CD14-positive monocyte (primary cell): ENCODE results near the gene KRT85. TPM values are rescaled to one million over a fixed set of nuclear protein-coding genes. Genes with fewer than 3 reads are reported as not detected.
"Not testable (repeated sequence)": the region's sequence is repeated elsewhere in the genome, so short reads cannot be mapped to it uniquely, and the experiment has no call there.

Experiments used
- DNase-seq, 3 donors: peaks; one replicate each; pipeline ENCODE4 v3.0.0-alpha.2; 2011 to 2022
- H2AFZ ChIP-seq: 2 replicates; pipeline ENCODE4 v1.6.0; 2012; ENCODE audit warnings: mild to moderate bottlenecking, low read depth, low read length, inconsistent platforms; ENCODE audit not compliant: insufficient read depth, poor library complexity, severe bottlenecking
- H3K27ac ChIP-seq, 2 donors: 1 replicate in 1 of 2; 2 replicates in 1 of 2; pipeline ENCODE4 v1.5.1; 2012 to 2013; ENCODE audit warnings: low read length in 2 of 2, control low read depth in 1 of 2, inconsistent platforms in 1 of 2, low read depth in 1 of 2, mild to moderate bottlenecking in 1 of 2
- H3K27me3 ChIP-seq, 2 donors: one replicate each; pipeline versions ENCODE4 v1.6.0 to v1.6.1; 2011 to 2013; ENCODE audit warnings: low read length in 2 of 2; ENCODE audit not compliant: control insufficient read depth in 2 of 2, insufficient read depth in 2 of 2
- H3K36me3 ChIP-seq, 2 donors: replicated peaks in 1 of 2; 1 replicate in 1 of 2; 2 replicates in 1 of 2; pipeline versions ENCODE4 v1.5.1 to v1.6.1; 2012 to 2013; ENCODE audit warnings: low read length in 2 of 2, control low read depth in 1 of 2, inconsistent platforms in 1 of 2, mild to moderate bottlenecking in 1 of 2; ENCODE audit not compliant: insufficient read depth in 2 of 2, control insufficient read depth in 1 of 2
- H3K4me1 ChIP-seq, 2 donors: 1 replicate in 1 of 2; 2 replicates in 1 of 2; pipeline versions ENCODE4 v1.5.1 to v1.6.1; 2012 to 2013; ENCODE audit warnings: low read length in 2 of 2, control low read depth in 1 of 2, inconsistent platforms in 1 of 2, mild to moderate bottlenecking in 1 of 2, moderate library complexity in 1 of 2; ENCODE audit not compliant: insufficient read depth in 2 of 2, control insufficient read depth in 1 of 2
- H3K4me2 ChIP-seq: replicated peaks from 2 replicates; pipeline ENCODE3; 2012; ENCODE audit warnings: low read length, moderate library complexity, mild to moderate bottlenecking; ENCODE audit not compliant: poor library complexity, severe bottlenecking; ENCODE audit errors: extremely low read depth
- H3K4me3 ChIP-seq, 3 experiments: fragments of 200-600 bp in 1 of 3; sonication (generic) in 1 of 3; replicated peaks in 1 of 3; 1 replicate in 2 of 3; 2 replicates in 1 of 3; pipeline ENCODE4 v1.5.1; 2011 to 2013; ENCODE audit warnings: low read length in 3 of 3, mild to moderate bottlenecking in 3 of 3, control low read depth in 2 of 3, low read depth in 2 of 3, inconsistent platforms in 1 of 3, moderate library complexity in 1 of 3
- H3K79me2 ChIP-seq: 2 replicates; pipeline ENCODE4 v1.6.0; 2012; ENCODE audit warnings: mild to moderate bottlenecking, control low read depth, inconsistent platforms, low read length, moderate library complexity; ENCODE audit not compliant: insufficient read depth
- H3K9ac ChIP-seq: 2 replicates; pipeline ENCODE4 v1.6.0; 2017; ENCODE audit warnings: low read length, mild to moderate bottlenecking; ENCODE audit not compliant: insufficient read depth, poor library complexity, severe bottlenecking
- H3K9me3 ChIP-seq, 2 donors: replicated peaks in 1 of 2; 1 replicate in 1 of 2; 2 replicates in 1 of 2; pipeline versions ENCODE4 v1.5.1 to v1.6.1; 2012 to 2013; ENCODE audit warnings: low read length in 2 of 2, control low read depth in 1 of 2; ENCODE audit not compliant: control insufficient read depth in 1 of 2, insufficient read depth in 1 of 2
- H4K20me1 ChIP-seq: 2 replicates; pipeline ENCODE4 v1.6.0; 2012; ENCODE audit warnings: mild to moderate bottlenecking, low read length, control low read depth, moderate library complexity; ENCODE audit not compliant: insufficient read depth
- H3K27ac Mint-ChIP-seq, 7 donors: one replicate each; pipeline ENCODE4 v1.8.0; 2020; ENCODE audit warnings: mild to moderate bottlenecking in 7 of 7, mixed read lengths in 7 of 7, moderate library complexity in 6 of 7, inconsistent platforms in 2 of 7
- H3K27me3 Mint-ChIP-seq, 3 donors: one replicate each; pipeline ENCODE4 v1.8.0; 2021 to 2022; ENCODE audit warnings: low read depth in 3 of 3, mild to moderate bottlenecking in 3 of 3, mixed read lengths in 3 of 3, moderate library complexity in 3 of 3, inconsistent platforms in 1 of 3
- H3K36me3 Mint-ChIP-seq, 2 donors: one replicate each; pipeline ENCODE4 v1.8.0; 2020; ENCODE audit warnings: mixed read lengths in 2 of 2, inconsistent platforms in 1 of 2, mild to moderate bottlenecking in 1 of 2
- H3K4me1 Mint-ChIP-seq: one replicate; pipeline ENCODE4 v1.8.0; 2020; ENCODE audit warnings: mild to moderate bottlenecking, mixed read lengths
- H3K4me3 Mint-ChIP-seq, 2 donors: one replicate each; pipeline ENCODE4 v1.8.0; 2020; ENCODE audit warnings: mild to moderate bottlenecking in 2 of 2, mixed read lengths in 2 of 2, moderate library complexity in 1 of 2
- H3K9me3 Mint-ChIP-seq, 7 donors: one replicate each; pipeline ENCODE4 v1.8.0; 2020 to 2022; ENCODE audit warnings: mixed read lengths in 7 of 7, mild to moderate bottlenecking in 6 of 7, moderate library complexity in 6 of 7, inconsistent platforms in 2 of 7
- WGBS: methylation state at CpG from one replicate; pipeline ENCODE4 v1.1.5; 2013; ENCODE audit warnings: missing lambda C conversion rate; ENCODE audit not compliant: insufficient coverage; 5-methylcytosine and 5-hydroxymethylcytosine counted together
- intact Hi-C, 2 donors: fragments of 100-400 bp; cut with micrococcal nuclease; formaldehyde crosslinking; loops; one replicate each; pipeline versions ENCODE4 v1.15.0 to v1.15.1; 2023
- polyA plus RNA-seq, 3 donors: library from polyadenylated mRNA; depleted of rRNA in 1 of 3; unstranded in 2 of 3; stranded (reverse) in 1 of 3; fragments of 300-500 nt in 2 of 3; fragments of >200 nt in 1 of 3; fragmentation: Illumina TruSeq in 2 of 3; gene quantifications; 1 replicate in 2 of 3; 2 replicates in 1 of 3; pipeline ENCODE4 v1.2.3, GENCODE V29; 2012 to 2021
- TF ChIP-seq, protein P1 (sequence below): fragments of 200-600 bp; IDR thresholded peaks from one replicate; pipeline ENCODE4 v1.8.0; 2022; ENCODE audit warnings: antibody characterized with exemption, mild to moderate bottlenecking

Gene KRT85
- polyA plus RNA-seq, 3 donors = not detected

- Histone ChIP-seq H2AFZ (no peak overlapping the region), H3K27ac (no peak overlapping the region), H3K9me3 (no peaks in the 10 kb centered on the region), H3K79me2 (no peaks in the 10 kb centered on the region), H3K27me3 (no peaks in the 10 kb centered on the region), H3K4me1 (no peaks in the 10 kb centered on the region), H4K20me1 (no peaks in the 10 kb centered on the region), H3K4me2 (no peak overlapping the region), H3K36me3 (no peaks in the 10 kb centered on the region), H3K9ac (no peak overlapping the region), H3K4me3 (no peak overlapping the region)
- DNase-seq = no peak
- TF ChIP-seq, protein P1, sequence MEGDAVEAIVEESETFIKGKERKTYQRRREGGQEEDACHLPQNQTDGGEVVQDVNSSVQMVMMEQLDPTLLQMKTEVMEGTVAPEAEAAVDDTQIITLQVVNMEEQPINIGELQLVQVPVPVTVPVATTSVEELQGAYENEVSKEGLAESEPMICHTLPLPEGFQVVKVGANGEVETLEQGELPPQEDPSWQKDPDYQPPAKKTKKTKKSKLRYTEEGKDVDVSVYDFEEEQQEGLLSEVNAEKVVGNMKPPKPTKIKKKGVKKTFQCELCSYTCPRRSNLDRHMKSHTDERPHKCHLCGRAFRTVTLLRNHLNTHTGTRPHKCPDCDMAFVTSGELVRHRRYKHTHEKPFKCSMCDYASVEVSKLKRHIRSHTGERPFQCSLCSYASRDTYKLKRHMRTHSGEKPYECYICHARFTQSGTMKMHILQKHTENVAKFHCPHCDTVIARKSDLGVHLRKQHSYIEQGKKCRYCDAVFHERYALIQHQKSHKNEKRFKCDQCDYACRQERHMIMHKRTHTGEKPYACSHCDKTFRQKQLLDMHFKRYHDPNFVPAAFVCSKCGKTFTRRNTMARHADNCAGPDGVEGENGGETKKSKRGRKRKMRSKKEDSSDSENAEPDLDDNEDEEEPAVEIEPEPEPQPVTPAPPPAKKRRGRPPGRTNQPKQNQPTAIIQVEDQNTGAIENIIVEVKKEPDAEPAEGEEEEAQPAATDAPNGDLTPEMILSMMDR = no peak
- peaks cover 0 to 3% (median 1%) of the 10 kb centered on the region in 7 donors for H3K9me3 Mint-ChIP-seq
- no CpG with 5 or more reads among the region's 10 CpGs for WGBS
- no peak overlapping the region for H3K4me3 Mint-ChIP-seq
- H3K27me3 Mint-ChIP-seq = peaks cover 6 to 15% (median 12%) of the 10 kb centered on the region in 3 donors
- H3K27ac Mint-ChIP-seq = no peak overlapping the region
- H3K4me1 Mint-ChIP-seq = peaks cover 4% of the 10 kb centered on the region
- no peaks in the 10 kb centered on the region for H3K36me3 Mint-ChIP-seq
- intact Hi-C loops = no loop called here
Measured at GRCh38 chr12:52411815-52412214, 44.5 kb upstream of the KRT85 start.

GRCh38 chr12:52410589-52411248, 43.4 kb upstream of the KRT85 start:
- H4K20me1 ChIP-seq, H3K36me3 ChIP-seq, H3K27ac Mint-ChIP-seq, H3K36me3 Mint-ChIP-seq, H3K4me1 Mint-ChIP-seq, H2AFZ ChIP-seq, H3K9ac ChIP-seq, H3K79me2 ChIP-seq, DNase-seq, H3K4me2 ChIP-seq, H3K9me3 Mint-ChIP-seq, H3K27ac ChIP-seq, H3K4me3 Mint-ChIP-seq, H3K27me3 ChIP-seq, intact Hi-C loops, H3K4me3 ChIP-seq, H3K4me1 ChIP-seq, H3K9me3 ChIP-seq: not testable (repeated sequence)
- WGBS = no CpG with 5 or more reads among the region's 1 CpG
- peaks cover 6 to 15% (median 12%) of the 10 kb centered on the region in 3 donors for H3K27me3 Mint-ChIP-seq
